Chondrocyte (in vitro differentiated cells): ENCODE results near the gene THEM4. TPM values are rescaled to one million over a fixed set of nuclear protein-coding genes. Genes with fewer than 3 reads are reported as not detected.

Source experiments
- DNase-seq: peaks from one replicate; pipeline ENCODE4 v3.0.0; 2021; ENCODE audit warnings: mixed read lengths, low spot score
- H3K27ac Mint-ChIP-seq: one replicate; pipeline ENCODE4 v1.8.0; 2021; ENCODE audit warnings: mild to moderate bottlenecking, moderate library complexity, mixed read lengths; ENCODE audit not compliant: unreplicated experiment
- H3K27me3 Mint-ChIP-seq: 2 replicates; pipeline ENCODE4 v1.8.0; 2021; ENCODE audit warnings: low read depth, mixed read lengths
- H3K36me3 Mint-ChIP-seq: 2 replicates; pipeline ENCODE4 v1.8.0; 2021; ENCODE audit warnings: low read depth, mixed read lengths
- H3K4me1 Mint-ChIP-seq: 2 replicates; pipeline ENCODE4 v1.8.0; 2021; ENCODE audit warnings: low read depth, mild to moderate bottlenecking, mixed read lengths
- H3K4me3 Mint-ChIP-seq: one replicate; pipeline ENCODE4 v1.8.0; 2021; ENCODE audit warnings: mild to moderate bottlenecking, moderate library complexity, mixed read lengths; ENCODE audit not compliant: unreplicated experiment
- H3K9me3 Mint-ChIP-seq: 2 replicates; pipeline ENCODE4 v1.8.0; 2021; ENCODE audit warnings: low read depth, mixed read lengths
- CTCF ChIP-seq: fragments of 200-600 bp; sonication (generic); IDR thresholded peaks from 2 replicates; pipeline ENCODE4 v1.5.0; 2021; ENCODE audit warnings: antibody characterized with exemption, mild to moderate bottlenecking, moderate library complexity
- total RNA-seq: library from RNA; stranded (reverse); gene quantifications from 3 replicates; pipeline ENCODE4 v1.2.1, GENCODE V29; 2021

The THEM4 gene
- total RNA-seq, 1 donor from 2014 or later: 6.9 TPM

GRCh38 chr1:151841141-151841540, 68.2 kb downstream of the THEM4 start:
- peaks cover 3% of the 10 kb centered on the region for H3K36me3 Mint-ChIP-seq
- no peak for TF ChIP-seq CTCF
- H3K4me1 Mint-ChIP-seq: peaks cover 17% of the 10 kb centered on the region
- H3K4me3 Mint-ChIP-seq: no peak overlapping the region
- no peaks in the 10 kb centered on the region for H3K9me3 Mint-ChIP-seq
- no peak for DNase-seq
- no peak overlapping the region for H3K27ac Mint-ChIP-seq
- peaks cover 26% of the 10 kb centered on the region for H3K27me3 Mint-ChIP-seq

- no peak overlapping the region for H3K4me3 Mint-ChIP-seq
- H3K27ac Mint-ChIP-seq: no peak overlapping the region
These were observed 68.9 kb downstream of the THEM4 start for GRCh38 chr1:151840421-151840820.

DNA sequence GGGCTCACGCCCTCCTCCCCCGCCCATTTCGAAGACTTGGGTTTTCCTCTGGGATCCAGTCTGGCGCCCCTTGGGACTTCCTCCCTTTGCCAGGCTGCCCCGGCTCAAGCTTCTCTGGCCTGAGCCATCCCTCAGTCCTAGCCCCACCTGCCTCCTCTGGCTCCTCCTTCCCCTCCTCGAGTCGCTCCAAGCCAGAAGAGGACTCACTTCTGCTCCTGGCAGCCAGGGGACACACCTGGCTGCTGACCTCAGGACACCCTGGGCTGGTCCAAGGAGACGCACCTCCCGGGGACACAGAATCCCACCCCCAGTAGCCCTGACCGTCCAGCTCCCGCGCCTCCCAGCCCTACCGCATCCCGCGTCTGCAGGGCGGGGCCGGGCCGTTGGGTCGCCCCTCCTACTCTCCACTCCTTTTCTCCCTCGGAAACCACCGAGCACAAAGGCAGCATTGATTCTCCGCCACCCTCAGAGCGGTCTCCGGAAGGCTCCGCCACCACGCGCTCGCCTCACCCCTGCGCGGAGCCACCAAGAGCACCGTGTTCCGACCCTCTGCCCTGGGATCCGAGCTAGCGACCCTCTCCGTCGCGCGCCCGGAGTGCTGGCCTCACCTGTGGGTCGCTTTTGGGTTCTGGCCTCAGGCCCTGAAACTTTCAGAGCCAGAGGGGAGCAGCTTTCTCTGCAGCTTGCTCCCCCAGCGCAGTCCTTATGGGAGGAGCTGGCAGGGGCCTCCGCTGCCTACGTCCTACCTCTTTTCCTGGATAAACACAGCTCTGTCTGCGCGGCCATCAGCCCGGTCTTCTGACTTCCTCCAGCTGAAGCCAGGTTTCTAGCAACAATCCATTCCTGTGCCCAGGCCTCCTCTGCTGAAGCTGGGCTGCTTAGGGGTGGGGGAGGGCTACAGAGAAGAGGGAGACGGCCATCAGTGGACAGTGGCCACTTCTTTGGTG, 69.6 kb downstream of the THEM4 start, which contains the start of gene C2CD4D:
Gene C2CD4D (minus strand): TSS at position 364 of the 947 bp plus-strand sequence. CDS start 831 bp downstream, outside the sequence.
- Mint-ChIP-seq H3K4me1 (peaks cover 14% of the 10 kb centered on the region), H3K27me3 (peaks cover 27% of the 10 kb centered on the region), H3K9me3 (no peaks in the 10 kb centered on the region), H3K4me3 (peak within 1 kb of the TSS; percentile 40), H3K36me3 (peaks cover 3% of the 10 kb centered on the region), H3K27ac (no peak within 1 kb of the TSS)
- TF ChIP-seq CTCF: no peak
- no peak for DNase-seq

More at GRCh38 chr1:151840421-151840820, 68.9 kb downstream of the THEM4 start:
- TF ChIP-seq CTCF: no peak
- DNase-seq: no peak
- Mint-ChIP-seq H3K36me3 (peaks cover 3% of the 10 kb centered on the region), H3K9me3 (no peaks in the 10 kb centered on the region), H3K27me3 (peaks cover 27% of the 10 kb centered on the region), H3K4me1 (peaks cover 14% of the 10 kb centered on the region)

GRCh38 chr1:151839082-151839412, 70.3 kb downstream of the THEM4 start:
- H3K36me3 Mint-ChIP-seq: no peaks in the 10 kb centered on the region
- no peaks in the 10 kb centered on the region for H3K9me3 Mint-ChIP-seq
- no peak for TF ChIP-seq CTCF
- peak overlapping the region; percentile 40 for H3K4me3 Mint-ChIP-seq
- peaks cover 23% of the 10 kb centered on the region for H3K27me3 Mint-ChIP-seq
- no peak overlapping the region for H3K27ac Mint-ChIP-seq
- peaks cover 14% of the 10 kb centered on the region for H3K4me1 Mint-ChIP-seq
- no peak for DNase-seq

GRCh38 chr1:151838222-151839081, 70.9 kb downstream of the THEM4 start:
- DNase-seq: no peak
- Mint-ChIP-seq H3K36me3 (no peaks in the 10 kb centered on the region), H3K9me3 (no peaks in the 10 kb centered on the region), H3K4me1 (peaks cover 14% of the 10 kb centered on the region), H3K4me3 (peak overlapping the region; percentile 40), H3K27me3 (peaks cover 22% of the 10 kb centered on the region), H3K27ac (no peak overlapping the region)
- TF ChIP-seq CTCF: no peak
